IMR-90 (cell line): Measurements from ENCODE around the gene RPAIN. TPM values are rescaled to one million over a fixed set of nuclear protein-coding genes. Genes with fewer than 3 reads are reported as not detected.

Source experiments
- ATAC-seq: fragments of 200-7000 bp; cut with Tn5 transposase; 2 replicates; pipeline ENCODE4 v1.9.1; 2020; ENCODE audit warnings: low read depth, mild to moderate bottlenecking, moderate library complexity
- BruUV-seq: library from RNA; stranded (reverse); fragments of 400-500 nt; replicated peaks from 2 replicates; lab custom pipeline; 2021; lab: Mats Ljungman, UMichigan
- CTCF ChIA-PET: fragments of 300-600 bp; formaldehyde crosslinking; extraction: SDS; loops from one replicate; lab custom pipeline; 2021; ENCODE audit warnings: antibody characterized with exemption; lab: Yijun Ruan, JAX
- POLR2A ChIA-PET: fragments of 300-600 bp; sonication (Branson Sonifier 250); formaldehyde crosslinking; loops from one replicate; lab custom pipeline; 2022; ENCODE audit warnings: antibody characterized with exemption; ENCODE audit not compliant: unreplicated experiment; lab: Charles Lee
- DNase-seq: peaks from one replicate; pipeline ENCODE4 v3.0.0; 2013
- H2AFZ ChIP-seq: replicated peaks from 2 replicates; pipeline ENCODE3; 2013; ENCODE audit warnings: low read length, mild to moderate bottlenecking; ENCODE audit not compliant: poor library complexity
- H2AK5ac ChIP-seq: 2 replicates; pipeline ENCODE4 v1.6.1; 2013; ENCODE audit warnings: low read depth, low read length, inconsistent platforms
- H2AK9ac ChIP-seq: replicated peaks from 2 replicates; pipeline ENCODE3; 2013; ENCODE audit warnings: mild to moderate bottlenecking, low read depth, low read length, moderate library complexity; ENCODE audit not compliant: poor library complexity
- H2BK120ac ChIP-seq: 2 replicates; pipeline ENCODE4 v1.6.1; 2013; ENCODE audit warnings: low read depth, low read length, inconsistent platforms
- H2BK15ac ChIP-seq: 3 replicates; pipeline ENCODE4 v1.6.1; 2013; ENCODE audit warnings: low read depth, low read length, inconsistent platforms
- H2BK20ac ChIP-seq: 2 replicates; pipeline ENCODE4 v1.6.1; 2013; ENCODE audit warnings: low read depth, mild to moderate bottlenecking, inconsistent platforms, low read length, moderate library complexity
- H2BK5ac ChIP-seq: 2 replicates; pipeline ENCODE4 v1.6.1; 2013; ENCODE audit warnings: mild to moderate bottlenecking, low read depth, low read length, inconsistent platforms; ENCODE audit not compliant: poor library complexity, severe bottlenecking
- H3K14ac ChIP-seq: replicated peaks from 2 replicates; pipeline ENCODE4 v1.6.1; 2013; ENCODE audit warnings: low read depth, low read length, inconsistent platforms
- H3K18ac ChIP-seq: 2 replicates; pipeline ENCODE4 v1.6.1; 2013; ENCODE audit warnings: low read depth, low read length, control low read depth
- H3K23ac ChIP-seq: 2 replicates; pipeline ENCODE4 v1.6.1; 2013; ENCODE audit warnings: low read depth, low read length, inconsistent platforms
- H3K27ac ChIP-seq: 2 replicates; pipeline ENCODE4 v1.5.1; 2013; ENCODE audit warnings: mild to moderate bottlenecking, control low read depth, low read length; ENCODE audit not compliant: insufficient read depth
- H3K27me3 ChIP-seq: 2 replicates; pipeline ENCODE4 v1.6.1; 2013; ENCODE audit warnings: low read length; ENCODE audit not compliant: control insufficient read depth, insufficient read depth
- H3K36me3 ChIP-seq: 2 replicates; pipeline ENCODE4 v1.6.1; 2013; ENCODE audit warnings: low read length, mixed read lengths; ENCODE audit not compliant: control insufficient read depth, insufficient read depth
- H3K4ac ChIP-seq: 2 replicates; pipeline ENCODE4 v1.6.1; 2013; ENCODE audit warnings: low read depth, low read length, inconsistent platforms
- H3K4me1 ChIP-seq: 2 replicates; pipeline ENCODE4 v1.6.1; 2013; ENCODE audit warnings: low read length, mixed read lengths; ENCODE audit not compliant: control insufficient read depth, insufficient read depth
- H3K4me2 ChIP-seq: 2 replicates; pipeline ENCODE4 v1.6.1; 2013; ENCODE audit warnings: low read depth, mild to moderate bottlenecking, control low read depth, low read length, moderate library complexity
- H3K4me3 ChIP-seq: 2 replicates; pipeline ENCODE4 v1.5.1; 2013; ENCODE audit warnings: low read depth, mild to moderate bottlenecking, control low read depth, low read length, moderate library complexity; ENCODE audit not compliant: insufficient read depth
- H3K56ac ChIP-seq: 2 replicates; pipeline ENCODE4 v1.6.1; 2013; ENCODE audit warnings: low read length, inconsistent platforms; ENCODE audit not compliant: insufficient read depth; ENCODE audit errors: extremely low read depth
- H3K79me1 ChIP-seq, 2 experiments: 2 replicates each; pipeline ENCODE4 v1.6.1; 2013; ENCODE audit warnings: low read length in 2 of 2, inconsistent platforms in 1 of 2, low read depth in 1 of 2
- H3K9ac ChIP-seq: 2 replicates; pipeline ENCODE4 v1.6.1; 2013; ENCODE audit warnings: low read depth, low read length, control low read depth
- H3K9me1 ChIP-seq: 2 replicates; pipeline ENCODE4 v1.6.1; 2013; ENCODE audit warnings: low read length, inconsistent platforms; ENCODE audit not compliant: insufficient read depth
- H3K9me3 ChIP-seq: 2 replicates; pipeline ENCODE4 v1.6.1; 2013; ENCODE audit warnings: low read length; ENCODE audit not compliant: control insufficient read depth, insufficient read depth
- H4K20me1 ChIP-seq: 2 replicates; pipeline ENCODE4 v1.6.1; 2013; ENCODE audit warnings: low read length, inconsistent platforms; ENCODE audit not compliant: insufficient read depth
- H4K5ac ChIP-seq: 2 replicates; pipeline ENCODE4 v1.6.1; 2013; ENCODE audit warnings: mild to moderate bottlenecking, low read depth, low read length, control low read depth
- H4K8ac ChIP-seq, 2 experiments: 2 replicates each; pipeline ENCODE4 v1.6.1; 2013; ENCODE audit warnings: low read depth in 2 of 2, low read length in 2 of 2, control low read depth in 1 of 2, inconsistent platforms in 1 of 2
- H4K91ac ChIP-seq: 2 replicates; pipeline ENCODE4 v1.6.1; 2013; ENCODE audit warnings: low read depth, low read length, inconsistent platforms; ENCODE audit not compliant: insufficient read depth
- BHLHE40 ChIP-seq: fragments of 150-350 bp; IDR thresholded peaks from 2 replicates; pipeline ENCODE4 v1.6.1; 2016; ENCODE audit warnings: mild to moderate bottlenecking, low read depth, low read length
- CEBPB ChIP-seq: IDR thresholded peaks from 2 replicates; pipeline ENCODE4 v1.6.1; 2012; ENCODE audit warnings: low read depth, low read length, improper control_type of control experiment
- MXI1 ChIP-seq: IDR thresholded peaks from 2 replicates; pipeline ENCODE4 v1.6.1; 2012; ENCODE audit warnings: low read depth, mild to moderate bottlenecking, low read length, moderate library complexity, borderline replicate concordance
- WGBS, 2 experiments: methylation state at CpG; one replicate each; pipeline versions ENCODE4 v1.1.5 to v1.1.7; 2013; ENCODE audit warnings: missing lambda C conversion rate in 2 of 2; ENCODE audit not compliant: insufficient read length in 1 of 2; ENCODE audit errors: extremely low coverage in 2 of 2; 5-methylcytosine and 5-hydroxymethylcytosine counted together
- dilution Hi-C: fragments of 300-500 bp; cut with HindIII; formaldehyde crosslinking; loops from one replicate; pipeline ENCODE4 v1.14.3; 2018; ENCODE audit warnings: low sequenced_read_pairs; ENCODE audit not compliant: unreplicated experiment
- in situ Hi-C: fragments of 300-500 bp; cut with MboI; formaldehyde crosslinking; loops from 3 replicates; pipeline ENCODE4 v1.14.3; 2019; ENCODE audit warnings: low sequenced_read_pairs, inconsistent platforms, mixed read lengths
- intact Hi-C: fragments of 100-400 bp; cut with micrococcal nuclease; formaldehyde crosslinking; loops from 2 replicates; pipeline ENCODE4 v1.10.0; 2022
- polyA plus RNA-seq, 3 experiments: library from polyadenylated mRNA; depleted of rRNA; stranded (reverse); fragments of >200 nt; gene quantifications; 2 replicates each; pipeline ENCODE4 v1.2.3, GENCODE V29; 2012; ENCODE audit warnings: low replicate concordance in 1 of 3
- total RNA-seq: library from RNA; depleted of rRNA; stranded (reverse); fragments of >200 nt; gene quantifications from 2 replicates; pipeline ENCODE4 v1.2.3, GENCODE V29; 2012

Gene RPAIN
- total and polyA plus RNA-seq, 2 of the 4 experiments (the other 2 are of a cell fraction) = 28.7 to 34.9 TPM

- DNase-seq (peak; percentile 69), ATAC-seq (no peak; the same call in 1 of the 2 replicates)
- Histone ChIP-seq H3K9me1 (peaks cover 24% of the 10 kb centered on the region), H2AK5ac (no peak overlapping the region), H3K4me2 (no peak overlapping the region), H3K23ac (no peak overlapping the region), H2AFZ (no peak overlapping the region), H3K18ac (no peak overlapping the region), H3K9me3 (no peaks in the 10 kb centered on the region), H2BK120ac (no peak overlapping the region), H4K8ac (no peak overlapping the region), H3K56ac (no peak overlapping the region), H4K91ac (no peak overlapping the region), H3K14ac (no peak overlapping the region), H3K36me3 (peaks cover 45% of the 10 kb centered on the region), H2BK15ac (no peak overlapping the region), H3K27me3 (no peaks in the 10 kb centered on the region), H3K4me1 (peaks cover 6% of the 10 kb centered on the region), H3K9ac (no peak overlapping the region), H2BK5ac (no peak overlapping the region), H3K4ac (no peak overlapping the region), H4K20me1 (peaks cover 6% of the 10 kb centered on the region; the same call in 1 of the 2 replicates), H3K4me3 (no peak overlapping the region), H3K79me1 (peaks cover 48 to 75% of the 10 kb centered on the region in 2 experiments), H3K27ac (no peak overlapping the region), H2BK20ac (no peak overlapping the region), H4K5ac (no peak overlapping the region), H2AK9ac (no peak overlapping the region)
- in situ Hi-C loops (no loop called here), dilution Hi-C loops (no loop called here), intact Hi-C loops (no loop called here)
- no CpG with 5 or more reads among the region's 1 CpG for WGBS, 2 experiments
- CTCF ChIA-PET = no interaction called here
- POLR2A ChIA-PET = no interaction called here
- TF ChIP-seq BHLHE40 (0 out of 2 replicates have a peak, but pooled peaks have one; percentile 10), CEBPB (no peak), MXI1 (peak; percentile 40; the same call in 1 of the 2 replicates)
- BruUV-seq = no TSS peak
Measured at GRCh38 chr17:5424909-5425308, 4.9 kb downstream of the RPAIN start.
